ENCODE data around the gene SLC18B1. TPM values are rescaled to one million over a fixed set of nuclear protein-coding genes. Genes with fewer than 3 reads are reported as not detected.
"Not testable (repeated sequence)": the region's sequence is repeated elsewhere in the genome, so short reads cannot be mapped to it uniquely, and the experiment has no call there.

SLC18B1 gene
- total and polyA plus RNA-seq, 4 experiments from 2014 or later, result 11.6 to 19.5 (median 14.2) TPM

DNA sequence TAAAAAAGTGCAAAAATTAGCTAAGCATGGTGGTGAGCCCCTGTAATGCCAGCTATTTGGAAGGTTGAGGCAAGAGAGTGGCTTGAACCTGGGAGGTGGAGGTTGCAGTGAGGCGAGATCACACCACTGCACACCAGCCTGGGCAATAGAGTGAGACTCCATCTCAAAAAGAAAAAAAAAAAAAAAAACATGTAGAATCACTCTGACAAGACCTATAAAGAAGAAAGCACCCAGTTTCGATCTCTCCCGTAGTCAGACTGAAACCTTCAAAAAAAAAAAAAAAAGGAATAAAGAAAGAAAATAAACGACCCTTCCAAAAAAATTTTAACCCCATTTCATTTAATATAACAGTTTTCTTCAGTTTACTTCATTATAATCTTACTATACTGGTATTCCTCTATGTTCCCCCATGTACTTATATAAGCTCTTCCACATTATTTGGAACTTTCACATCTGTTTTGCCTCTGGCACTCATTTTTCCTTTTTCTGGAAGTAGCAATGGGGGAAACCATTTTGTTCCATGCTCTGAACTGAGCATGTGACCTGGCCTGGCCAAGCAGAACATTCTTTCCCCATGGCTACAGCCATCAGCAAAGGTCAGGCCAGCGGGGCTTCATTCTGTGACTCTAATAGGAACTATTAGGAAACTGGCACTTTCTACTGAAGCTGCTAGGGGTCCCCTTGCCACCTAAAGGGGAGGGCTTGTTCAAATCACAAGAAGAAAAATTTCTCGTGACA lies 9.6 kb downstream of the SLC18B1 start:
- H3K27ac Mint-ChIP-seq, result peak overlapping the region in 2 of 7 donors; percentile 10 to 63
- H3K9me3 ChIP-seq (ENCODE audit: control insufficient read depth in 1 of 2, low read length in 2 of 2), result no peaks in the 10 kb centered on the region
- DNase-seq, result no peak
- peaks cover 9 to 18% (median 14%) of the 10 kb centered on the region in 4 donors for H3K4me1 Mint-ChIP-seq
- peaks cover 9% of the 10 kb centered on the region for H3K36me3 ChIP-seq (ENCODE audit: insufficient read depth, low read length)
- H3K4me3 Mint-ChIP-seq, result no peak overlapping the region
- CTCF ChIA-PET (ENCODE audit: partially characterized antibody), result interaction anchor here (0.9 to 4.2 kb wide), 3 partner anchors 11 to 26 kb away, joined by 3 to 28 read pairs (median 4); partner anchors contain the start of gene SLC18B1
- H3K4me1 ChIP-seq (ENCODE audit: insufficient read depth, low read length), result peaks cover 11% of the 10 kb centered on the region
- POLR2A ChIA-PET (ENCODE audit: partially characterized antibody), result interaction anchor here (1.0 to 1.4 kb wide), 3 partner anchors 10 to 25 kb away, joined by 3 to 5 read pairs (median 4); partner anchors contain the start of genes RPS12 and SLC18B1
- H3K27me3 Mint-ChIP-seq, result no peaks in the 10 kb centered on the region
- H3K27me3 ChIP-seq (ENCODE audit: insufficient read depth, low read length), result no peaks in the 10 kb centered on the region
- H3K27ac ChIP-seq (ENCODE audit: low read depth, low read length), result no peak overlapping the region
- H3K36me3 Mint-ChIP-seq, result peaks cover 47 to 60% of the 10 kb centered on the region in 2 donors
- H3K9me3 Mint-ChIP-seq, result no peaks in the 10 kb centered on the region
- H3K4me3 ChIP-seq (ENCODE audit: low read length in 2 of 2), result no peak overlapping the region
- intact Hi-C loops (cut with micrococcal nuclease), result no loop called here

DNA sequence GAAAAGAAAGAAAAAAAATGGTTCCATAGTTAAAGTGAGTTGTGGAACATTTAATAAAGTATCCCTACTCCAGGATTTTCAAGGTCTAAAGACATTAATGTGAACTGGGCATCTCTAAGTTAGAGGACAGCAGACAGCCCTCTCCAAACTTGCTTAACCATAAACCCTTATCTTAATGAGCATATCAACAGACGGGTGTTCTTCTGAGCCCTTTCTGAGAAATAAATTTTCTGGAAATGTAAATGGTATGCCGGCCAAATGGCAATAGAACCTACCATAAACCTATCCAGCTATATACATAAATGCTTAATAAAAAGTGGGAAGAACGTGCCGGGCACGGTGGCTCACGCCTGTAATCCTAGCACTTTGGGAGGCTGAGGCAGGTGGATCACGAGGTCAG lies 12.5 kb downstream of the SLC18B1 start:
- CTCF ChIA-PET (ENCODE audit: partially characterized antibody), result no interaction called here
- no peaks in the 10 kb centered on the region for H3K9me3 ChIP-seq (ENCODE audit: control insufficient read depth in 1 of 2, low read length in 2 of 2)
- no peak overlapping the region for H3K4me3 ChIP-seq (ENCODE audit: low read length in 2 of 2)
- POLR2A ChIA-PET (ENCODE audit: partially characterized antibody), result no interaction called here
- H3K27ac Mint-ChIP-seq, result peak overlapping the region in 1 of 7 donors; percentile 20
- H3K27ac ChIP-seq (ENCODE audit: low read depth, low read length), result no peak overlapping the region
- peaks cover 39 to 49% of the 10 kb centered on the region in 2 donors for H3K36me3 Mint-ChIP-seq
- no peaks in the 10 kb centered on the region for H3K4me1 ChIP-seq (ENCODE audit: insufficient read depth, low read length)
- intact Hi-C loops (cut with micrococcal nuclease), result no loop called here
- H3K27me3 ChIP-seq (ENCODE audit: insufficient read depth, low read length), result no peaks in the 10 kb centered on the region
- peaks cover 0 to 4% (median 0%) of the 10 kb centered on the region in 4 donors for H3K4me1 Mint-ChIP-seq
- H3K9me3 Mint-ChIP-seq, result no peaks in the 10 kb centered on the region
- no peak for DNase-seq
- H3K4me3 Mint-ChIP-seq, result no peak overlapping the region
- H3K36me3 ChIP-seq (ENCODE audit: insufficient read depth, low read length), result peaks cover 9% of the 10 kb centered on the region
- no peaks in the 10 kb centered on the region for H3K27me3 Mint-ChIP-seq

DNA sequence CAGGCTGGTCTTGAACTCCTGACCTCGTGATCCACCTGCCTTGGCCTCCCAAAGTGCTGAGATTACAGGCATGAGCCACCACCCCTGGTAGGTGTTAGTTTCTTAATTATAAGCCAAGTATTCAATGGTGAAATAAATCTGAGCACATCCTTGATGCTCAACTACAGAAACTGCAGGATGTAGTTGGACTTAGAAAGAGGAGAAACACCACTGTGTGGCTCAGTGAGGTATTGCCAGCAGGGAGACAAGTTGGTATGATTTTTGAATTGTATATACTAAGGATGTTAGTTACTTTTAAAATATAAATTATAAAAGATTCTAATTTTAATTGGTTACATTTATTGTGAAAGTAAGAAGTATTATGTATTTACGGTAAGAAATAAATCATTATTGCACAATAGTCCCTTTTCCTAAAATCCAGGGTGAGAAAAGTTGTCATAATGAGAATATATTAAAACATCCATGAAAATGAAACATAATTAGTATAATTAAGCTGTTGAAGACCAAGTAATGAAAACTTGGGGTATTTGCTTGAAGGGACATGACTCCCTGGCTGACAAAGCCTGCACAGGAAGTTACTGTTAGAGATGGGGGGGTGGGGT lies 17.6 kb downstream of the SLC18B1 start:
- no peak overlapping the region for H3K27ac ChIP-seq (ENCODE audit: low read depth, low read length)
- no peaks in the 10 kb centered on the region for H3K4me1 Mint-ChIP-seq
- peaks cover 46% of the 10 kb centered on the region in 2 donors for H3K36me3 Mint-ChIP-seq
- no peaks in the 10 kb centered on the region for H3K4me1 ChIP-seq (ENCODE audit: insufficient read depth, low read length)
- no peaks in the 10 kb centered on the region for H3K9me3 ChIP-seq (ENCODE audit: control insufficient read depth in 1 of 2, low read length in 2 of 2)
- no peak for DNase-seq
- no peaks in the 10 kb centered on the region for H3K27me3 ChIP-seq (ENCODE audit: insufficient read depth, low read length)
- ChIA-PET CTCF (ENCODE audit: partially characterized antibody) (interaction anchor here (1.2 to 2.1 kb wide), 4 partner anchors 13 to 110 kb away, joined by 3 to 7 read pairs (median 5); partner anchors contain the start of gene SLC18B1), POLR2A (ENCODE audit: partially characterized antibody) (interaction anchor here (1.3 kb wide), 1 partner anchor 18 kb away, joined by 7 read pairs; the partner anchor contains the start of gene SLC18B1)
- peak overlapping the region in 1 of 7 donors; percentile 27 for H3K27ac Mint-ChIP-seq
- intact Hi-C loops (cut with micrococcal nuclease), result no loop called here
- no peaks in the 10 kb centered on the region for H3K9me3 Mint-ChIP-seq
- H3K4me3 Mint-ChIP-seq, result no peak overlapping the region
- no peaks in the 10 kb centered on the region for H3K27me3 Mint-ChIP-seq
- H3K36me3 ChIP-seq (ENCODE audit: insufficient read depth, low read length), result peaks cover 21% of the 10 kb centered on the region
- no peak overlapping the region for H3K4me3 ChIP-seq (ENCODE audit: low read length in 2 of 2)

DNA sequence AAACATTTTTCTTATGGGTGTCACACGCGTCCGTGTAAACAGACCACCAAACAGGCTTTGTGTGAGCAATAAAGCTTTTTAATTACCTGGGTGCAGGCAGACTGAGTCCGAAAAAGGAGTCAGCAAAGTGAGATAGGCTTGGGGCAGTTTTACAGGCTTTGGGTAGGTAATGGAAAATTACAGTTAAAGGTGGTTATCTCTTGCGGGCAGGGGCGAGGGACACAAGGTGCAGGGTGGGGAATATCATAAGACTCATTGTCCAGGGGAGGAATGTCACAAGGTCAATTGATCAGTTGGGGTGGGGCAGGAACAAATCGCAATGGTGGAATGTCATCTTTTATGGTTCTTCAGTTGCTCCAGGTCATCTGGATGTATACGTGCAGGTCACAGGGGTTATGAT lies 20.6 kb downstream of the SLC18B1 start:
- H3K4me1 Mint-ChIP-seq; CTCF ChIA-PET (ENCODE audit: partially characterized antibody); H3K27ac ChIP-seq (ENCODE audit: low read depth, low read length); H3K9me3 Mint-ChIP-seq; H3K27me3 ChIP-seq (ENCODE audit: insufficient read depth, low read length); H3K27me3 Mint-ChIP-seq; H3K4me1 ChIP-seq (ENCODE audit: insufficient read depth, low read length); POLR2A ChIA-PET (ENCODE audit: partially characterized antibody); H3K4me3 ChIP-seq (ENCODE audit: low read length in 2 of 2); intact Hi-C loops (cut with micrococcal nuclease); DNase-seq; H3K4me3 Mint-ChIP-seq; H3K9me3 ChIP-seq (ENCODE audit: control insufficient read depth in 1 of 2, low read length in 2 of 2): not testable (repeated sequence)
- Mint-ChIP-seq H3K27ac (peak overlapping the region in 1 of 7 donors; percentile 12), H3K36me3 (peaks cover 50 to 61% of the 10 kb centered on the region in 2 donors)
- peaks cover 21% of the 10 kb centered on the region for H3K36me3 ChIP-seq (ENCODE audit: insufficient read depth, low read length)

DNA sequence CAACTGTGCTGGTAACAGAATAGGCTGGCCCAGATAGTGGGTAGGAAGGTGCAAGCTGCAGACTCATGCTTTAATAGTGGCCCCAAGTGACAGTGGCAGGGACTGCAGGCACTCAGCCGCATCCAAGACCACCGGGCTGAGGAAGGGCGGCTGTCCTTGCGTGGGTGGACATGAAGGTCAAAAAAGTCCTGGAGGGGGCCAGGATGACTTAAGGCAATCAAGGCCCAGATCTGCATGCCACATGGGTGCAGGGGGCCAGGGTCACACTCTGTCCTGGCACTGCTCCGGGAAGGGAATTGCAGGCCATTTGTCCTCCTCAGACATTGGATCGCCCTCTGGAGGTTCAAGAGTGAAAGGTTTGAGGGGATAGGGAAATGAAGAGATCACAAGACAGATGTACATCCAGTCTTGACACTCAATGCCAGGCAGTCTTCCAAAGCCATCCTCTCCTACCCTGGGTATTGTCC lies 30.4 kb downstream of the SLC18B1 start:
- ChIA-PET CTCF (ENCODE audit: partially characterized antibody) (interaction anchor here (0.7 to 1.5 kb wide), 6 partner anchors 12 to 273 kb away, joined by 3 to 4 read pairs (median 4); partner anchors contain the start of gene SLC18B1), POLR2A (ENCODE audit: partially characterized antibody) (no interaction called here)
- H3K4me1 ChIP-seq (ENCODE audit: insufficient read depth, low read length), result peaks cover 9% of the 10 kb centered on the region
- no peaks in the 10 kb centered on the region for H3K36me3 ChIP-seq (ENCODE audit: insufficient read depth, low read length)
- peaks cover 33 to 35% of the 10 kb centered on the region in 2 donors for H3K36me3 Mint-ChIP-seq
- H3K4me3 Mint-ChIP-seq, result no peak overlapping the region
- H3K27me3 Mint-ChIP-seq, result peaks cover 0 to 1% of the 10 kb centered on the region in 2 donors
- H3K27ac Mint-ChIP-seq, result peak overlapping the region in 1 of 7 donors; percentile 58
- peaks cover 8 to 14% (median 11%) of the 10 kb centered on the region in 4 donors for H3K4me1 Mint-ChIP-seq
- no peaks in the 10 kb centered on the region for H3K9me3 Mint-ChIP-seq
- no peaks in the 10 kb centered on the region for H3K9me3 ChIP-seq (ENCODE audit: control insufficient read depth in 1 of 2, low read length in 2 of 2)
- no peaks in the 10 kb centered on the region for H3K27me3 ChIP-seq (ENCODE audit: insufficient read depth, low read length)
- intact Hi-C loops (cut with micrococcal nuclease), result loop anchor here (1.0 kb wide), 2 partner anchors 99 to 238 kb away; no protein-coding TSS in a partner anchor
- DNase-seq, result no peak
- no peak overlapping the region for H3K4me3 ChIP-seq (ENCODE audit: low read length in 2 of 2)
- no peak overlapping the region for H3K27ac ChIP-seq (ENCODE audit: low read depth, low read length)

DNA sequence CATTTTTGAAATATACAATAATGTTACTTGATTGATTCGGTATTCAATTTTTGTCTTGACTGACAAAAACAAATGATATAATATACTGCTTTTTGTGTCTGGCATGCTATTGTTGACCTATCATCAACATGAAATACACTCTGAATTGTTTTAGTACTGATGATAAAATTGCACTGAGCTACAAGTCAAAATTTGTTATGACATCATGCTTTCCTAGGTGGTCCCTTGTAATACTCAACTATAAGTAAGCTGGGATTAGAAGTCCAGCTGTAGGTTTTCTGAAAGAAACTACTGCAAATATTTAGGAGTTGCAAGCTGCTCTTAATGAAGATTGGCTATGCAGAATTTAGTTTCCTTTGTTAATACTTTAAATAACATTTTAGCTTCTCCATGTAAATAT lies 32.9 kb downstream of the SLC18B1 start:
- no peaks in the 10 kb centered on the region for H3K36me3 ChIP-seq (ENCODE audit: insufficient read depth, low read length)
- Mint-ChIP-seq H3K9me3 (no peaks in the 10 kb centered on the region), H3K4me3 (no peak overlapping the region), H3K4me1 (peaks cover 9 to 31% (median 18%) of the 10 kb centered on the region in 4 donors), H3K27me3 (peaks cover 0 to 1% of the 10 kb centered on the region in 2 donors), H3K27ac (no peak overlapping the region), H3K36me3 (peaks cover 17 to 18% of the 10 kb centered on the region in 2 donors)
- no peak overlapping the region for H3K4me3 ChIP-seq (ENCODE audit: low read length in 2 of 2)
- H3K27me3 ChIP-seq (ENCODE audit: insufficient read depth, low read length), result no peaks in the 10 kb centered on the region
- no peak overlapping the region for H3K27ac ChIP-seq (ENCODE audit: low read depth, low read length)
- intact Hi-C loops (cut with micrococcal nuclease), result no loop called here
- POLR2A ChIA-PET (ENCODE audit: partially characterized antibody), result interaction anchor here (0.9 to 4.4 kb wide), 3 partner anchors 17 to 49 kb away, joined by 4 to 62 read pairs (median 5); partner anchors contain the start of gene RPS12
- no peaks in the 10 kb centered on the region for H3K9me3 ChIP-seq (ENCODE audit: control insufficient read depth in 1 of 2, low read length in 2 of 2)
- no peak for DNase-seq
- CTCF ChIA-PET (ENCODE audit: partially characterized antibody), result interaction anchor here (1.1 to 5.2 kb wide), 5 partner anchors 15 to 96 kb away, joined by 3 to 31 read pairs (median 4); partner anchors contain the start of gene SLC18B1
- H3K4me1 ChIP-seq (ENCODE audit: insufficient read depth, low read length), result peaks cover 20% of the 10 kb centered on the region

DNA sequence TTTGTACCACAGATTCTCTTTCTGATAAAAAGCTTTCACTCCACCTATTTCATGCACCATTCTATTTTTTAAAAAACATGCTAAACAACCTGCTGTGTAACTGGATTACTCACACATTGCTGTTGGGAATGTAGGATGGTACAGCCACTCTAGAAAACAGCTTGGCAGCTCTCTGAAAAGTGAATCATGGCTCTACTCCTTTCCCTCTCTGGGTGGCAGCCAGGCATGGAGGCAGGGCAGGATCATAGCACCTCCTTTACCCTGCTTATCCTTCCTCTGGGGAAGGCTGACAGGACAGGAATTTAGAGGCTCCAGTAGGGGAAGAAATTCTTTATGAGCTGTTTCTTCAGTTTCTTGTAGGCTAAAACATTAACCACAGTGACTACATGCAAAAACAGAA lies 34.1 kb downstream of the SLC18B1 start:
- H3K4me1 ChIP-seq (ENCODE audit: insufficient read depth, low read length), result peaks cover 20% of the 10 kb centered on the region
- H3K9me3 Mint-ChIP-seq, result peaks cover 0 to 2% (median 0%) of the 10 kb centered on the region in 8 donors
- H3K4me3 ChIP-seq (ENCODE audit: low read length in 2 of 2), result no peak overlapping the region
- no peak overlapping the region for H3K27ac ChIP-seq (ENCODE audit: low read depth, low read length)
- DNase-seq, result no peak
- no peaks in the 10 kb centered on the region for H3K9me3 ChIP-seq (ENCODE audit: control insufficient read depth in 1 of 2, low read length in 2 of 2)
- peaks cover 8 to 12% of the 10 kb centered on the region in 2 donors for H3K36me3 Mint-ChIP-seq
- peak overlapping the region in 4 of 8 donors; percentile 5 to 45 (median 17) for H3K4me3 Mint-ChIP-seq
- intact Hi-C loops (cut with micrococcal nuclease), result no loop called here
- H3K4me1 Mint-ChIP-seq, result peaks cover 9 to 38% (median 21%) of the 10 kb centered on the region in 4 donors
- ChIA-PET POLR2A (ENCODE audit: partially characterized antibody) (interaction anchor here (4.4 kb wide), 1 partner anchor 50 kb away, joined by 62 read pairs; the partner anchor contains the start of gene RPS12), CTCF (ENCODE audit: partially characterized antibody) (interaction anchor here (1.4 to 5.2 kb wide), 6 partner anchors 16 to 485 kb away, joined by 3 to 31 read pairs (median 6); partner anchors contain the start of gene SLC18B1)
- peaks cover 0 to 1% of the 10 kb centered on the region in 2 donors for H3K27me3 Mint-ChIP-seq
- no peaks in the 10 kb centered on the region for H3K36me3 ChIP-seq (ENCODE audit: insufficient read depth, low read length)
- peak overlapping the region in 3 of 7 donors; percentile 37 to 66 (median 46) for H3K27ac Mint-ChIP-seq
- no peaks in the 10 kb centered on the region for H3K27me3 ChIP-seq (ENCODE audit: insufficient read depth, low read length)

Measured in CD4-positive, alpha-beta memory T cell (primary cell).